IgD-negative memory B cell (primary cell): ENCODE data around the gene BCAS1. TPM values are rescaled to one million over a fixed set of nuclear protein-coding genes. Genes with fewer than 3 reads are reported as not detected.
"Not testable (repeated sequence)": the region's sequence is repeated elsewhere in the genome, so short reads cannot be mapped to it uniquely, and the experiment has no call there.

Source experiments
- H3K27ac Mint-ChIP-seq, 3 donors: one replicate each; pipeline ENCODE4 v1.8.0; 2020 to 2022; ENCODE audit warnings: mild to moderate bottlenecking in 3 of 3, mixed read lengths in 3 of 3, moderate library complexity in 1 of 3
- H3K27me3 Mint-ChIP-seq: one replicate; pipeline ENCODE4 v1.8.0; 2021; ENCODE audit warnings: mixed read lengths
- H3K36me3 Mint-ChIP-seq: one replicate; pipeline ENCODE4 v1.8.0; 2020; ENCODE audit warnings: mild to moderate bottlenecking, mixed read lengths
- H3K4me1 Mint-ChIP-seq, 3 donors: one replicate each; pipeline ENCODE4 v1.8.0; 2020 to 2022; ENCODE audit warnings: mixed read lengths in 3 of 3, mild to moderate bottlenecking in 1 of 3
- H3K4me3 Mint-ChIP-seq, 4 donors: one replicate each; pipeline ENCODE4 v1.8.0; 2020 to 2022; ENCODE audit warnings: mild to moderate bottlenecking in 4 of 4, mixed read lengths in 4 of 4, moderate library complexity in 3 of 4
- H3K9me3 Mint-ChIP-seq, 3 donors: one replicate each; pipeline ENCODE4 v1.8.0; 2020 to 2021; ENCODE audit warnings: mixed read lengths in 3 of 3, mild to moderate bottlenecking in 1 of 3
- polyA plus RNA-seq: library from polyadenylated mRNA; unstranded; fragments of 300-500 nt; fragmentation: Illumina TruSeq; gene quantifications from one replicate; pipeline ENCODE4 v1.2.3, GENCODE V29; 2021

BCAS1 gene
- polyA plus RNA-seq, 1 donor from 2014 or later: 1.8 TPM

DNA sequence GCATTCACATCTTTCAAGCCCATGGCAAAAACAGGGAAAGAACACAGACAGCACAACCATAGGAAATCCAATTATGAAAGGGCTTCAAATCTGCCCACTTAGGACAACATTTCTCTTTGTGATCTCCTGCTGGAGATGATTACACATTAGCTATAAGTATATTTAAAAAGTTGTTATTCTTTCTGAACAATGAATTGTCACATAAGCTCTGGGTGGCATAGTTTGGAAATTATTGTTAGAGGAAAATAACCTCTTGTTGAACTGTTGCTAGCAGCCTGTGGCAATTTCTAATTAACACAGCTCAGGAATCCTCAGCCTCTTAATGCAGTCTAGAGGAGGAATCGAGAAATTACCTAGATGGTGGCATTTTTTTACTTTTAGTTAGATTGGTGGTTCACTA lies 54.9 kb downstream of the BCAS1 start:
- H3K27me3 Mint-ChIP-seq: no peaks in the 10 kb centered on the region
- no peak overlapping the region for H3K27ac Mint-ChIP-seq
- H3K4me3 Mint-ChIP-seq: no peak overlapping the region
- H3K9me3 Mint-ChIP-seq: no peaks in the 10 kb centered on the region
- H3K36me3 Mint-ChIP-seq: no peaks in the 10 kb centered on the region
- peaks cover 14 to 20% (median 15%) of the 10 kb centered on the region in 3 donors for H3K4me1 Mint-ChIP-seq

DNA sequence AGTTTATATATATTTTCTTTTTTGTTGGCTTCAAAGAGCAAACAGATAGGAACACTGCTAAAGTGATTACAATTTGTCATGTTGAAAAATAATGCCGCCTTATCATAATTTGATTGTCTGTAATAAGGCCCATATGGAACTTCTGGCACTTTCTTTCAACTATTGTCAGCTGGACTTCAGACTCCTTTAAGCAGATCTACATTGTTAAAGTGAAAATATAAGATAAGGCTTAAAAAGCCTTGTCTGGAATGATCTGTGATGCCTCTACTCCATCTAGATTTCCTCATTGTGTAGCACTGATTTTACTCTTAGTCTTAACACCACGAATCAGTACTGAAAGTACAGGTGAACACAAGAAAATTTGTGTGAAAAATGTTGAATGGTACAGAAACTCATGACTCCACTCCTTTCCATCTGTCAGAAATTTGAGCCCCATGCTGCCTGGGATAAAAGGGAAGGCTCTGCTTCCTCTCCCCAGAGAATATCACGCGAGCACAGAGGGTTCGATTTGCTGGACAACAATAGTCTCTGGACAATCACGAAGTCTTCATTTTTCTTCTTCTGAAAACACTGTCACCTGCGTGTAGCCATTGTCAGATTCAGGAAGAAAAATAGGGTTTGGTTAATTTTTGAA lies 56.0 kb downstream of the BCAS1 start:
- Mint-ChIP-seq H3K27ac (no peak overlapping the region), H3K36me3 (no peaks in the 10 kb centered on the region), H3K27me3 (no peaks in the 10 kb centered on the region), H3K4me3 (no peak overlapping the region), H3K9me3 (no peaks in the 10 kb centered on the region), H3K4me1 (peaks cover 14 to 20% (median 15%) of the 10 kb centered on the region in 3 donors)

DNA sequence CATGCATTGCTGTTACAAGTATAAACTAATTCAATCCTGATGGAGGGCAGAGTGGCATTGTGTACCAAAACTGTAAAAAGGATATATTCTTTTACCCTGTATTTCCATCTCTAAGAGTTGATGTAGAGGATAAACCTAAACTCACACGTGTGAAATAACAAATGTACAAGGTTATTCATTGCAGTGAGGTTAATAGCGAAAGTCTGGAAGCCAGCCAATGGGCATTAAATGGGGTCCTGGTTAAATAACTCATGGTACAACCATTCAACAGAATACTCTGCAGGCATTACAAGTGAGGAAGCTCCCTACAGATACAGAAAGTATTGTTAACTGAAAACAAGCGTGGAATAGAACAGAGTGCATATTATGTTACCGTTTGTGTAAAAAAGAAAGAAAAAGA lies 56.9 kb downstream of the BCAS1 start:
- Mint-ChIP-seq H3K4me1 (peaks cover 14 to 18% (median 15%) of the 10 kb centered on the region in 3 donors), H3K9me3 (no peaks in the 10 kb centered on the region), H3K36me3 (no peaks in the 10 kb centered on the region), H3K4me3 (peak overlapping the region in 1 of 4 donors; percentile 7), H3K27me3 (no peaks in the 10 kb centered on the region), H3K27ac (no peak overlapping the region)

DNA sequence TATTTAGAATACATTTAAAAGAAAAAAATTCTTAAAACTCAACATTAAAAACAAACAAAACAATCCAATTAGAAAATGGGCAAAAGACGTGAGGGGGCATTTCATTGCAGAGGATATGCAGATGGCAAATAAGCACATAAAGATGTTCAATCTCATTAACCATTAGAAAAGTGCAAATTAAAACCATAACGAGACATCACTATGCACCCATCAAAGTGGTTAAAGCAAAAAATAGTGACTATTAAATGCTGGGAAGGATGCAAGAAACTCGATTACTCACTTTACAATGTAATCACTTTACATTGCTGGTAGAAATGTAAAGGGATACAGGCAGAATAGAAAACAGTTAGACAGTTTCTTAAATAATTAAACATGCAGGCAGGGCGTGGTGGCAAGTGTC lies 59.0 kb downstream of the BCAS1 start:
- peaks cover 0 to 2% (median 0%) of the 10 kb centered on the region in 3 donors for H3K9me3 Mint-ChIP-seq
- no peak overlapping the region for H3K27ac Mint-ChIP-seq
- H3K27me3 Mint-ChIP-seq: peaks cover 3% of the 10 kb centered on the region
- H3K36me3 Mint-ChIP-seq: no peaks in the 10 kb centered on the region
- H3K4me1 Mint-ChIP-seq: peaks cover 0 to under 1% (median under 1%) of the 10 kb centered on the region in 3 donors
- no peak overlapping the region for H3K4me3 Mint-ChIP-seq

DNA sequence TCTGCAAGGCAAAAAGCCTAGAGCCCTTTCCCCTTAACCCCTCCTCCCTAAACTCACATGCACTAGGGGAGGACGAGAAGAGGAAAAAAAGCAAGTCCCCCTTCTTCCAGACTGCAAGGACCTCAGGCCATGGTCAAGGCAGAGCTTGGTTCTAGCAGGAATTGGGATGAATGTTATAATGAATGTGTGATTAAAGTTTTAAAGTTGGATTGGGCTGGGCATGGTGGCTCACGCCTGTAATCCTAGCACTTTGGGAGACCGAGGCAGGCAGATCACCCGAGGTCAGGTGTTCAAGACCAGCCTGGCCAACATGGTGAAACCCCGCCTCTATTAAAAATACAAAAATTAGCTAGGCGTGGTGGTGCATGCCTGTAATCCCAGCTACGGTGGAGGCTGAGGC lies 64.2 kb downstream of the BCAS1 start:
- H3K4me1 Mint-ChIP-seq, H3K27ac Mint-ChIP-seq, H3K9me3 Mint-ChIP-seq, H3K27me3 Mint-ChIP-seq, H3K36me3 Mint-ChIP-seq, H3K4me3 Mint-ChIP-seq: not testable (repeated sequence)

DNA sequence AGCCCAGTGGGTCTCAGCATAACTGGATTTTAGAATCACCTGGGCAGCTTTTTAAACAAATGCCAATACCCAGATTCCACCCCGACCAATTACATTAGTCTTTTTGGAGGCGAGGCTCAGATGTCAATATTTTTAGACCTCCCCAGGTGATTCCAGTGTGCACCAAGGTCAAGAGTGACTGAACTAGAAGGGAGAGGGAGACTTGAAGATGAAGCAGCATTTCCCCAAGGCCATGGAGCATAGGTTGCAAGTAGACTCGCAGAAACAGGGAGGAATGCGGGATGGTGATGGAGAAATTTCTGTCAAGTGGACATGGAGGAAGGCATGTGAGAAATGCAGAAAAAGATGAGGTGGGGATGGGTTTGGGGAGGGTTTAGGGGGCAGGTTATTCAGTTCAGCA lies 64.9 kb downstream of the BCAS1 start:
- peaks cover 4 to 13% (median 7%) of the 10 kb centered on the region in 3 donors for H3K9me3 Mint-ChIP-seq
- no peak overlapping the region for H3K27ac Mint-ChIP-seq

DNA sequence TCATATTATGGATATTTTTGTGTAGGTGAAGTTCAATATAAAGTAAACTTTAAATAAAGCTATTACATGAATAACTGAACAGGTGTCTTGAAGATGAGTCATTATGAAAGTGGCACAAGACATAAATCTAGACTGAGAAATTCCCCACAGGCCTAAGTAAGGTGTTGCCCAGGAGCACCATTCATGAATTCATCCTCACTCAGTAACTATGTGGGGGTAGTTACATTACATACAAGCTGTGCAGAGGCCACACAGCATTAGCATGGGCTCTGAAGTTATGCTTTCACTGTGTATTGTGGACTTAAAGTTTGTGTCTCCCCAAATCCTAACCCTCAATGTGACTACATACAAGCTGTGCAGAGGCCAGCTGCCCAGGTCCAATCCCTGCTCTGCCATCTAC lies 65.9 kb downstream of the BCAS1 start:
- peaks cover 7 to 20% (median 7%) of the 10 kb centered on the region in 3 donors for H3K9me3 Mint-ChIP-seq
- H3K27ac Mint-ChIP-seq: no peak overlapping the region
- H3K36me3 Mint-ChIP-seq: peaks cover 7% of the 10 kb centered on the region
- H3K4me3 Mint-ChIP-seq: no peak overlapping the region
- peaks cover 0 to 3% (median 0%) of the 10 kb centered on the region in 3 donors for H3K4me1 Mint-ChIP-seq
- H3K27me3 Mint-ChIP-seq: peaks cover 8% of the 10 kb centered on the region

More for the DNA sequence above, 64.9 kb downstream of the BCAS1 start:
- Mint-ChIP-seq H3K27me3 (peaks cover 8% of the 10 kb centered on the region), H3K4me1 (peaks cover 0 to 3% (median 0%) of the 10 kb centered on the region in 3 donors), H3K36me3 (peaks cover 7% of the 10 kb centered on the region), H3K4me3 (peak overlapping the region in 1 of 4 donors; percentile 41)

DNA sequence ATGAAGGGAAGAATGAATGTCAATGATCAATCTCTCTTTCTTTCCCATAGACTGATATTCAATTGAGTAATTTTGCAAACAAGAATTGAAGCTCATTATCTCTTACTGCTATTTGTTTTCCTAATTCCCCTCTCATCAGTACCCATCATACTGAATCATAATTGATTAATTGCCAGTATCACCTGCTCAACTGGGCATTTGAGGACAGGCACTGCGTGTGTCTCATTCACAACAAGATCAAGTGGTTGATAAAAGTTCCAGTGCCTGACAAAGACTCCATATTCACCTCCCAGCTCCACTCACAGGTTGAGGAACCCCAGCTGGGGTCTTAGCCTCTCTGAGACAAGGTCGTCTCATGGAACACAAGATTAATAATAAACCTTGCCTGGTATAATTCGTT lies 67.7 kb downstream of the BCAS1 start:
- H3K9me3 Mint-ChIP-seq: peaks cover 7 to 23% (median 9%) of the 10 kb centered on the region in 3 donors
- no peak overlapping the region for H3K27ac Mint-ChIP-seq
- peaks cover 0 to 3% (median 0%) of the 10 kb centered on the region in 3 donors for H3K4me1 Mint-ChIP-seq
- H3K4me3 Mint-ChIP-seq: no peak overlapping the region
- peaks cover 12% of the 10 kb centered on the region for H3K36me3 Mint-ChIP-seq
- peaks cover 8% of the 10 kb centered on the region for H3K27me3 Mint-ChIP-seq

DNA sequence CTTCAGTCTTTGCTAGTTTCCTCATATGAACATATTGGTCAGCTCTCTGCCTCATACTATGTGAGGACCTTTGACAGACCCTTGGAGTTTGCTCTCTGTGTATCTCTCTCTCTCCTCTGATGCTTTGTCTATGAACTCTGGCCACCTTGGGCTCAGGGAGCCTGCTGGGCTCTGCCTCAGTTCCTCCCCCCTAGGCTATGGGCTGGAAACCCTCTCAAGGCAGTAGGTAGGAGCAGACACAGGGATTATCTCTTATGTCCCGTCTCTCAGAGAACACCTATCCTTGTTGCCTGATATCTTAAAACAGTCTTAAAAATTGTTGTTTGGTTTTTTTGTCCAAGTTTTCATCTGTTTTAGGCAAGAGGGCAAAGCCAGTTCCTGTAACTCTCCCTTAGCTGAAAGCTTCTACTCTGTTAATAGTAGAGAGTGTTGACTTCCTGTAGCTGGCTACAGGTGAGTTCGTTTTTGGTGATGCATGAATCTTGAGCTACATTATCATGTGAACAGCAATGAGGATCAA lies 68.3 kb downstream of the BCAS1 start:
- Mint-ChIP-seq H3K4me3 (peak overlapping the region in 1 of 4 donors; percentile 30), H3K9me3 (peaks cover 7 to 23% (median 12%) of the 10 kb centered on the region in 3 donors), H3K36me3 (peaks cover 12% of the 10 kb centered on the region), H3K27ac (no peak overlapping the region), H3K4me1 (peaks cover 0 to 3% (median 0%) of the 10 kb centered on the region in 3 donors), H3K27me3 (peaks cover 6% of the 10 kb centered on the region)

DNA sequence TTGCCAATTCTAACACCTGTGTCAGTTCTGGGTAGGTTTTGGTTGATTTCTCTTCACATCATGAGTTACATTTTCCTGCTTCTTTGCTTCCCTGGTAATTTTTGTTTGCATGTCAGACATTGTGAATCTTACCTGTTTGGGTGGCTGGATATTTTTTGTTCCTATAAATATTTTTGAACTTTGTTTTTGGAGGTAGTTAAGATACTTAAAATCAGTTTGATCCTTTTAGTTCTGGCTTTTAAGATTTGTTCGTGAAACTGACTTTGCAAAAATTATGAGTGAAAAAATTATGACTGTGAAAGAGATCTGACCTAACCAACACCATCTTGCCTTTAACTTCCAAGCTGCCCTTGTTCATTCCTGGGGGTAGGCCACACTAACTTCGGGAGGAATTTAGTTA lies 69.5 kb downstream of the BCAS1 start:
- Mint-ChIP-seq H3K4me3 (no peak overlapping the region), H3K36me3 (peaks cover 12% of the 10 kb centered on the region), H3K27me3 (peaks cover 5% of the 10 kb centered on the region), H3K4me1 (peaks cover 0 to 3% (median 0%) of the 10 kb centered on the region in 3 donors), H3K27ac (no peak overlapping the region), H3K9me3 (peaks cover 7 to 23% (median 10%) of the 10 kb centered on the region in 3 donors)

DNA sequence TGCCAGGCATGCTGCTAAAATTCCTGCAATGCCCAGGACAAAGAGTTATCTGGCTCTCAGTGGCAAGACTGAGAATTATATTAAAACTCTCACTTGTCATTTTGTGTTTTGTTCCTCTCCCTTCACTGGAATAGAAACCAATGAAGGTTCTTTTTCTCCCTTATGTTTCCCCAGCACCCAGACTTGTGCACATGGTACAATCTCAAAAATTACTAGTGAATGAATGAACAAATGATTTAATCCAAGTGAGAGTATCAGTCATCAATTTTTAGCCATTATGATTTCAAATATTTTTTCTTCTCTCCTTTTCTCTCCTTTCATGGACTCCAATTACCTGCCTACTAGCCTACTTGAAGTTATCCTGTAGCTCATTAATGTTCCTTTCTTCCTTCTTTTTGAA lies 70.1 kb downstream of the BCAS1 start:
- peaks cover 12% of the 10 kb centered on the region for H3K36me3 Mint-ChIP-seq
- peaks cover 0 to 2% (median 0%) of the 10 kb centered on the region in 3 donors for H3K4me1 Mint-ChIP-seq
- peaks cover 5% of the 10 kb centered on the region for H3K27me3 Mint-ChIP-seq
- peaks cover 7 to 23% (median 10%) of the 10 kb centered on the region in 3 donors for H3K9me3 Mint-ChIP-seq
- no peak overlapping the region for H3K27ac Mint-ChIP-seq
- H3K4me3 Mint-ChIP-seq: no peak overlapping the region

DNA sequence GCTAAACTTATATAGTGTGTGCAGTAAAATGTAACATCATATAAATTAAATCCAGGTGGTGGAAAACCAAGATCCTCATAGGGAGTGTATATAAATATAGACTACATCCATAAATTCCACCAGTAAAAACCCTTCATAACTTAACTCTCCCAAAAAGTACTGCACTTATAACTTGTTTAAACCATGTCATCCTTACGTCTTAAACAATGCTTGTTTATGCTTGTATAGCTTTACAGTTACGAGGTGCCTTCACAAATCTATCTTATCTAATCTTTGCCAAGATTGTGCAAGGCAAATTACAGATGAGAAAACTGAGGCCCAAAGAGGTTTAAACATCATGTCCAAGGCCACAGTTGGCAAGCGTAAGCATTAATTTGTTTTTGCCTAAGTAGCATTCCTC lies 71.3 kb downstream of the BCAS1 start:
- H3K4me1 Mint-ChIP-seq: peaks cover 0 to 2% (median 0%) of the 10 kb centered on the region in 3 donors
- peaks cover 5% of the 10 kb centered on the region for H3K27me3 Mint-ChIP-seq
- H3K9me3 Mint-ChIP-seq: peaks cover 7 to 23% (median 10%) of the 10 kb centered on the region in 3 donors
- peaks cover 12% of the 10 kb centered on the region for H3K36me3 Mint-ChIP-seq
- no peak overlapping the region for H3K4me3 Mint-ChIP-seq
- no peak overlapping the region for H3K27ac Mint-ChIP-seq

DNA sequence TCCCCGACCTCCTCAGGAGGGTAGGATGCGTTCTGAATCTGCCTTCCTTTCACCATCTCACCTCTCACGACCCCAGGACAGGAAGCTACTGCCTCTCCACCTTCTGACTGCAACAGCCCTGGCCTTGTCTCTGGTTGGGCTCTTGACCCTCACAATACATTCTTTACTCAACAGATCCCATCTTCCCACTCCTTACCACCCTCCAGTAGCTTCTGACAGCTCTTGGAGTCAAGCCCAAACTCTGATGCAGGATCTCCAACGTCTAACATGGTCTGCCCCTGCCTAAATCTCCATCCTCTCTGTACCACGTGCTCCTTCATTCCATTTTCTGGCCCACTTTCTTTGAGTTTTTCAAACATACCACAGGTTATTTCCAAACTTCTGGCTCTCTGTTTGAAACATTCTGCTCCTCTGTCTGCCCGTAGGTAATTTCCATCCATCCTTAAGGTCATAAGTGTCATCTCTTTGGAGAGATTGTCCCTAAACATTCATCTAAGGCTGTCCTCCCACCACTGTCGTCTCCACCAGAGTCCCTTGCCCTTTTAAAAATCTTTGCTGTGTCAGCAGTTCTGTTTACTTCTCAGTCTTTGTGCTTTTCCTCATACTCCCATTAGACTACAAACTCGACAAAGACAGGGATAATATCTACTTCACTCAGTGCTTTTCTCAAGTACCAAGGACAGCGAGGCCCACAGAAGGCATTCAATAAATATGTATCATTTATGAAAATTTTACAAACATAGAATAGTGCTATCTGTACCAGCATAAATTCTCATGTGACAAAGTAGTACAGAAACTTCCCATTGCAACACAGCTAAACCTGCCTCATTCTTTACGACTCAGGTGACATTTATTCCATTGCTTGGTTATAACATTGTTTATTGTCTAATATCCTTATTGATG lies 73.6 kb downstream of the BCAS1 start:
- Mint-ChIP-seq H3K36me3 (peaks cover 10% of the 10 kb centered on the region), H3K4me1 (no peaks in the 10 kb centered on the region), H3K27ac (no peak overlapping the region), H3K4me3 (no peak overlapping the region), H3K27me3 (no peaks in the 10 kb centered on the region), H3K9me3 (peaks cover 7 to 22% (median 10%) of the 10 kb centered on the region in 3 donors)

DNA sequence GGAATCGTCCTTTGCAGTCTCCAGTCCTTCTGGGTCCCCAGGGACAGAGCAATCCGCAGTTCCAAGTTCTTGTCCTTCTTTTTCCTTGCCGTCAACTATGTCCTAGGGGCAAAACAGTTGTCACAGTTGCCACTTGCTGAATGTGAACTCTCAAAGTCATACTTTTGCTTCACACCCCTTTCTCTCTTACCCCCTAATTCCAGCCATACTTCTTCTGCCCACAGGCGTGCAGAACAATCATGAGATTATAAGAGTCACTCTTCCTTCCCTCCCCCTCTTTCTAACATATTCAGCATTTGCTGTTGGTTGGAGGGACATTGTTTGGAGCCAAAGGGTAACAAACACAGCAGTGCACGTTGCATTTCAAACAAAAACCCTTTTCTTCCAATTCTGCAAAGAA lies 74.4 kb downstream of the BCAS1 start:
- no peak overlapping the region for H3K27ac Mint-ChIP-seq
- H3K36me3 Mint-ChIP-seq: peaks cover 5% of the 10 kb centered on the region
- H3K4me3 Mint-ChIP-seq: no peak overlapping the region
- no peaks in the 10 kb centered on the region for H3K4me1 Mint-ChIP-seq
- peaks cover 2% of the 10 kb centered on the region for H3K27me3 Mint-ChIP-seq
- peaks cover 3 to 14% (median 8%) of the 10 kb centered on the region in 3 donors for H3K9me3 Mint-ChIP-seq

DNA sequence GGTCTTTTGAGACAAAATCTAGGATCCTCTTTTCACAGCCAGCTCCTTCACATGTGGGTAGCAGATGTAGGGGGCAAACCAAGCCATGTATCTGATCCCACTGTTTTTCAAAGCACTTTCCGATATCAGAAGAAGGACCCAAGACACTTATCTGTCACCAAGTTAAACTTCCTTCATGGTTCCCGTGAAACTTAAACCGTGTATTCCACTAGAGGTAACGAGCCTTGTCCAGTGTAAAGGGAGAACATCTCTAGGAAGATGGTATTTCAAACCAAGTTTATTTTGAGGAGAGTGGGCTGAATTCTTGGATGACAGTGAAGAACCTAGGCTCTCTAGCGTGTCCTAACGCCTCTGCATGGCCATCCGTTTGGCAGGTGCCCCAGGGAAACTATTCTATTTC lies 76.3 kb downstream of the BCAS1 start:
- Mint-ChIP-seq H3K4me3 (no peak overlapping the region), H3K27me3 (peaks cover 2% of the 10 kb centered on the region), H3K4me1 (no peaks in the 10 kb centered on the region), H3K36me3 (peaks cover 3% of the 10 kb centered on the region), H3K27ac (no peak overlapping the region), H3K9me3 (peaks cover 0 to 5% (median 3%) of the 10 kb centered on the region in 3 donors)
